ENCODE measurements around the gene TMEM72. TPM values are rescaled to one million over a fixed set of nuclear protein-coding genes. Genes with fewer than 3 reads are reported as not detected.

TMEM72 gene
- total and polyA plus RNA-seq, 2 of the 13 experiments (the other 11 are each of a cell fraction or from before 2014, with no cell fraction given), result 0.04 TPM; not detected in 1

DNA sequence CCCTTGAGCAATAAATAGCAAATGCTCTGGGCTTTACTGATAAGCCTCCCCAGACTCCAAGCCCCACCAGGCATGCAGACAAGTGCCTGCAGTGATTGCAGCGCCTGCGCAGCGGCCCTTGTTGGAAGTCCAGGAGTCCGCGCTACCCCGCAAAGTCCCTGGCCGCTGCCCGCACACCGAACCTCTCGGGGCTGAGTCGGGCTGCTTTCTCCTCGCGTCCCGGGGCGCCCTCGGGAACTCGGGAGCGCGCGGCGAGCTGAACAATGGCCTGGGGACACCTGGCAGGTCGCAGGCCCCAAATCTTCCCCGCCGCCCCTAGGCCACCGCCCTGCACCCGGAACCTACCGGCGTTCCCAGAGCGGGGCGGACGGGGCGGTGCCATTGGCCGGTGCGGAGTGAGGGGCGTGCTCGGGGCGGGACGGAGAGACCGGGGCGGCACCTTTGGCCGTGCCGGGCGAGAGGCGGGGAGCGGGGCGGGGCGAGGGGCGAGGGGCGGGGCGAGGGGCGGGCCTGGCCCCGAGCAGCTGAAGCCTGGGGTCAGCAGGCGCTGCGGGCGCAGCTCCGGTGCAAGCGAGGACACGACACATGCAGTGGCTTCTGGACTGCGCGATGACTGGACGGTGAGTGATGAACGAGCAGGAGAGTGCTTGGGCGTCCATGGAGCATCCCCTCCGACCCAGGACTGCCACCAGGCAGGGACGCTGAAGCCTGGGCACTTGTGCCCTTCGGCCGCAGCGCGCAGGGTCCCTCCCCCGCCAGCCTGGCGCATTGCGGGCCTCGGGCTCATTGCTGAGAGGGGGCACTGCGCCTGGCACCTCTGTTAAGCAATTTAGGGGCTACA is 48.3 kb downstream of the TMEM72 start, which contains the start of gene RASSF4 (continued):
- TF ChIP-seq ELF1 (CRISPR knock-in tag; IDR thresholded peaks at IDR 0.05) (peak; percentile 90), HMGA1 (CRISPR knock-in tag; conservative IDR thresholded peaks at IDR 0.05) (no peak), ZKSCAN5 (CRISPR knock-in tag; IDR thresholded peaks at IDR 0.05) (no peak), NFATC3 (CRISPR knock-in tag; IDR thresholded peaks at IDR 0.05) (no peak), NR1H2 (CRISPR knock-in tag; IDR thresholded peaks at IDR 0.05; ENCODE audit: borderline replicate concordance, low read depth) (no peak), REPIN1 (CRISPR knock-in tag; IDR thresholded peaks at IDR 0.05; ENCODE audit: borderline replicate concordance, low read depth) (peak; percentile 67; the same call in 1 of the 2 replicates), SAP130 (CRISPR knock-in tag; IDR thresholded peaks at IDR 0.05; ENCODE audit: low read depth) (peak; percentile 84), ZNF569 (CRISPR knock-in tag; IDR thresholded peaks at IDR 0.05; ENCODE audit: borderline replicate concordance) (no peak), MXI1 (IDR thresholded peaks at IDR 0.05; ENCODE audit: borderline replicate concordance, low read depth, low read length) (peak; percentile 58; the same call in 1 of the 3 replicates), ATM (IDR thresholded peaks at IDR 0.05; ENCODE audit: borderline replicate concordance) (no peak), CREB1 (IDR thresholded peaks at IDR 0.05) (no peak), CREB1 (CRISPR knock-in tag; IDR thresholded peaks at IDR 0.05) (no peak), ZNF501 (CRISPR knock-in tag; IDR thresholded peaks at IDR 0.05) (peak; percentile 51; the same call in 1 of the 2 replicates), RARG (CRISPR knock-in tag; IDR thresholded peaks at IDR 0.05; ENCODE audit: low read depth) (no peak), SAFB2 (CRISPR knock-in tag; IDR thresholded peaks at IDR 0.05; ENCODE audit: borderline replicate concordance, low read depth) (no peak), ZNF282 (IDR thresholded peaks at IDR 0.05; ENCODE audit: partially characterized antibody) (no peak), ZNF83 (CRISPR knock-in tag; IDR thresholded peaks at IDR 0.05; ENCODE audit: borderline replicate concordance) (no peak), ZNF530 (CRISPR knock-in tag; IDR thresholded peaks at IDR 0.05; ENCODE audit: low read depth) (no peak), ZFP36 (IDR thresholded peaks at IDR 0.05; ENCODE audit: borderline replicate concordance, low read depth, low read length, partially characterized antibody) (no peak), ZNF329 (CRISPR knock-in tag; IDR thresholded peaks at IDR 0.05; ENCODE audit: low read depth) (no peak), NFYB (CRISPR knock-in tag; IDR thresholded peaks at IDR 0.05) (peak; percentile 66), ZNF619 (CRISPR knock-in tag; IDR thresholded peaks at IDR 0.05) (no peak), ZEB1 (IDR thresholded peaks at IDR 0.05; ENCODE audit: insufficient replicate concordance, low read depth) (no peak), LCORL (IDR thresholded peaks at IDR 0.05) (0 out of 2 replicates have a peak, but pooled peaks have one; percentile 15), LCORL (CRISPR knock-in tag; IDR thresholded peaks at IDR 0.05) (peak; percentile 82)
- TF ChIP-seq, protein P1, sequence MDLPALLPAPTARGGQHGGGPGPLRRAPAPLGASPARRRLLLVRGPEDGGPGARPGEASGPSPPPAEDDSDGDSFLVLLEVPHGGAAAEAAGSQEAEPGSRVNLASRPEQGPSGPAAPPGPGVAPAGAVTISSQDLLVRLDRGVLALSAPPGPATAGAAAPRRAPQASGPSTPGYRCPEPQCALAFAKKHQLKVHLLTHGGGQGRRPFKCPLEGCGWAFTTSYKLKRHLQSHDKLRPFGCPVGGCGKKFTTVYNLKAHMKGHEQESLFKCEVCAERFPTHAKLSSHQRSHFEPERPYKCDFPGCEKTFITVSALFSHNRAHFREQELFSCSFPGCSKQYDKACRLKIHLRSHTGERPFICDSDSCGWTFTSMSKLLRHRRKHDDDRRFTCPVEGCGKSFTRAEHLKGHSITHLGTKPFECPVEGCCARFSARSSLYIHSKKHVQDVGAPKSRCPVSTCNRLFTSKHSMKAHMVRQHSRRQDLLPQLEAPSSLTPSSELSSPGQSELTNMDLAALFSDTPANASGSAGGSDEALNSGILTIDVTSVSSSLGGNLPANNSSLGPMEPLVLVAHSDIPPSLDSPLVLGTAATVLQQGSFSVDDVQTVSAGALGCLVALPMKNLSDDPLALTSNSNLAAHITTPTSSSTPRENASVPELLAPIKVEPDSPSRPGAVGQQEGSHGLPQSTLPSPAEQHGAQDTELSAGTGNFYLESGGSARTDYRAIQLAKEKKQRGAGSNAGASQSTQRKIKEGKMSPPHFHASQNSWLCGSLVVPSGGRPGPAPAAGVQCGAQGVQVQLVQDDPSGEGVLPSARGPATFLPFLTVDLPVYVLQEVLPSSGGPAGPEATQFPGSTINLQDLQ (CRISPR knock-in tag; IDR thresholded peaks at IDR 0.05), result no peak
- TF ChIP-seq, protein P2, sequence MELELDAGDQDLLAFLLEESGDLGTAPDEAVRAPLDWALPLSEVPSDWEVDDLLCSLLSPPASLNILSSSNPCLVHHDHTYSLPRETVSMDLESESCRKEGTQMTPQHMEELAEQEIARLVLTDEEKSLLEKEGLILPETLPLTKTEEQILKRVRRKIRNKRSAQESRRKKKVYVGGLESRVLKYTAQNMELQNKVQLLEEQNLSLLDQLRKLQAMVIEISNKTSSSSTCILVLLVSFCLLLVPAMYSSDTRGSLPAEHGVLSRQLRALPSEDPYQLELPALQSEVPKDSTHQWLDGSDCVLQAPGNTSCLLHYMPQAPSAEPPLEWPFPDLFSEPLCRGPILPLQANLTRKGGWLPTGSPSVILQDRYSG (CRISPR knock-in tag; IDR thresholded peaks at IDR 0.05), result no peak
